Testis (tissue), 3 donors: ENCODE measurements around the gene SIPA1L3. TPM values are rescaled to one million over a fixed set of nuclear protein-coding genes. Genes with fewer than 3 reads are reported as not detected.

ENCODE experiments used
- DNase-seq: peaks from one replicate; pipeline ENCODE4 v3.0.0-alpha.2; 2019
- H3K27ac ChIP-seq, 2 donors: fragments of 200-600 bp; sonication (generic); one replicate each; pipeline ENCODE4 v1.5.1; 2019
- H3K27me3 ChIP-seq: fragments of 200-600 bp; sonication (generic); one replicate; pipeline ENCODE4 v1.5.1; 2019
- H3K36me3 ChIP-seq: fragments of 200-600 bp; sonication (generic); one replicate; pipeline ENCODE4 v1.5.1; 2017; ENCODE audit warnings: low read depth; ENCODE audit errors: missing control alignments
- H3K4me1 ChIP-seq: fragments of 200-600 bp; sonication (generic); one replicate; pipeline ENCODE4 v1.5.1; 2019
- H3K4me3 ChIP-seq, 2 donors: fragments of 200-600 bp; sonication (generic); one replicate each; pipeline ENCODE4 v1.5.1; 2017 to 2019
- H3K9me3 ChIP-seq: fragments of 200-600 bp; sonication (generic); one replicate; pipeline ENCODE4 v1.5.1; 2017
- POLR2A ChIP-seq: fragments of 450-650 bp; IDR thresholded peaks from one replicate; pipeline ENCODE4 v1.6.1; 2017; ENCODE audit warnings: antibody characterized with exemption, mild to moderate bottlenecking, moderate library complexity
- WGBS, 2 donors: methylation state at CpG; one replicate each; pipeline ENCODE4 v1.1.5; 2018; 5-methylcytosine and 5-hydroxymethylcytosine counted together
- intact Hi-C: fragments of 100-400 bp; cut with DNase I; formaldehyde crosslinking; loops from one replicate; pipeline ENCODE4 v1.15.1; 2023; ENCODE audit warnings: low total_unique reads
- polyA plus RNA-seq: library from polyadenylated mRNA; stranded (reverse); fragments of 350-450 nt; fragmentation: Illumina TruSeq; extraction: RNeasy Lipid Tissue Mini Kit (QIAGEN cat#74804); gene quantifications from one replicate; pipeline ENCODE4 v1.2.3, GENCODE V29; 2014; ENCODE audit warnings: low read depth, low replicate concordance; ENCODE audit not compliant: insufficient read depth
- total RNA-seq, 2 donors: library from RNA; depleted of rRNA; stranded (reverse); fragments of >200 nt; gene quantifications; one replicate each; pipeline ENCODE4 v1.2.3, GENCODE V29; 2016
- TF ChIP-seq, protein P1 (sequence below), 3 experiments: fragments of 450-650 bp in 2 of 3; fragments of 200-600 bp in 1 of 3; sonication (generic) in 1 of 3; IDR thresholded peaks; one replicate each; pipeline ENCODE4 v1.5.1; 2016 to 2019; ENCODE audit warnings: antibody characterized with exemption in 3 of 3, mild to moderate bottlenecking in 2 of 3, moderate library complexity in 1 of 3

Gene SIPA1L3
- total and polyA plus RNA-seq, 3 donors from 2014 or later = 21.1 to 47.6 (median 43.7) TPM

DNA sequence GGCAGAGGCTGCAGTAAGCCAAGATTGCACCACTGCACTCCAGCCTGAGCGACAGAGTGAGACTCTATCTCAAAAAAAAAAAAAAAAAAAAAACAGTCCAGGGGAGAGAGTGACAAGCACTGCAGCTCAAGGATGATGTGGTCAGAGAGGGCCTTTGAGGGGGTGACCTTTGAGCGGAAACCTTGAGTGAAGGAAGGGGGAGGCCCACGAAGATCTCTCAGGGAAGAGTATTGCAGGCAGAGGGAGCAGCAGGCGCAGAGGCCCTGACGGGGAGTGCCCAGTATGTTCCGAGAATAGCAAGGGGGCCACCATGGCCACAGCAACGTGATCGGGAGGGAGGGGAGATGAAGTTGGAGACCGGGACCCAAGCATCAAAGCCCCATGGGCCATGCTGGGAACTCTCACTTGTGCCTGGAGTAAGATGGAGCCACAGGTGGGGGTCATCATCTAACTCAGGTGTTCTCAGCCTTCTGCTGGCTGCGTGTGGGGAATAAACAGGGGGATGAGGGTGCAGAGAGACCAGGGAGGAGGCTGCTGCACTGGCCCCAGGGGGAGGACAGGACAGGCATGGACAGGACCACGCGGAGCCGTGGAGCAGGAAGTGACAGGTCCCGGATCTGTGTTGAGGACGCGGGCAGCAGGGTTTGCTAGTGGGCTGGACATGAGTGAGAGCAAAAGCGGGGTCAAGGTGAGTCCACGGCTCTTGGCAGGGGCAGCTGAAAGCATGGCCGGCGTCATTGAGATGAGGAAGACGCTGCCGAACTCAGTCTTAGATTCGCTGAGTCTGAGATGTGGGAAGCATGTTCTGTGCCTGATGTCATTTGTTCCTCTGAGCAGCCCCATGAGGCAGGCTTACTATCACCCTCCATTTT lies 256.6 kb downstream of the SIPA1L3 start:
- no peak for DNase-seq
- intact Hi-C loops = no loop called here
- Histone ChIP-seq H3K9me3 (no peaks in the 10 kb centered on the region), H3K27me3 (no peaks in the 10 kb centered on the region), H3K4me3 (no peak overlapping the region), H3K36me3 (no peaks in the 10 kb centered on the region), H3K27ac (no peak overlapping the region), H3K4me1 (no peaks in the 10 kb centered on the region)
- no peak for TF ChIP-seq POLR2A
- TF ChIP-seq, protein P1, sequence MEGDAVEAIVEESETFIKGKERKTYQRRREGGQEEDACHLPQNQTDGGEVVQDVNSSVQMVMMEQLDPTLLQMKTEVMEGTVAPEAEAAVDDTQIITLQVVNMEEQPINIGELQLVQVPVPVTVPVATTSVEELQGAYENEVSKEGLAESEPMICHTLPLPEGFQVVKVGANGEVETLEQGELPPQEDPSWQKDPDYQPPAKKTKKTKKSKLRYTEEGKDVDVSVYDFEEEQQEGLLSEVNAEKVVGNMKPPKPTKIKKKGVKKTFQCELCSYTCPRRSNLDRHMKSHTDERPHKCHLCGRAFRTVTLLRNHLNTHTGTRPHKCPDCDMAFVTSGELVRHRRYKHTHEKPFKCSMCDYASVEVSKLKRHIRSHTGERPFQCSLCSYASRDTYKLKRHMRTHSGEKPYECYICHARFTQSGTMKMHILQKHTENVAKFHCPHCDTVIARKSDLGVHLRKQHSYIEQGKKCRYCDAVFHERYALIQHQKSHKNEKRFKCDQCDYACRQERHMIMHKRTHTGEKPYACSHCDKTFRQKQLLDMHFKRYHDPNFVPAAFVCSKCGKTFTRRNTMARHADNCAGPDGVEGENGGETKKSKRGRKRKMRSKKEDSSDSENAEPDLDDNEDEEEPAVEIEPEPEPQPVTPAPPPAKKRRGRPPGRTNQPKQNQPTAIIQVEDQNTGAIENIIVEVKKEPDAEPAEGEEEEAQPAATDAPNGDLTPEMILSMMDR (IDR thresholded peaks at IDR 0.05) = no peak
- 85 to 92% methylated on average over 23 of the region's 23 CpGs for WGBS, 2 donors

DNA sequence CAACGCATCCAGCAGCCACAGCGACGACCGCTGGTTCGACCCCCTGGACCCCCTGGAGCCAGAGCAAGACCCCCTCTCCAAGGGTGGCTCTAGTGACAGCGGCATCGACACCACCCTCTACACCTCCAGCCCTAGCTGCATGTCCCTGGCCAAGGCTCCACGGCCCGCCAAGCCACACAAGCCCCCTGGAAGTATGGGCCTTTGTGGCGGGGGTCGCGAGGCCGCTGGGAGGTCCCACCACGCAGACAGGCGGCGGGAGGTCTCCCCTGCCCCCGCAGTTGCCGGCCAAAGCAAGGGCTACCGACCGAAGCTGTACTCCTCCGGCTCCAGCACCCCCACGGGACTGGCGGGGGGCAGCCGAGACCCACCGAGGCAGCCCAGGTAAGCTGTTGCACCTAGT lies 257.5 kb downstream of the SIPA1L3 start:
- Histone ChIP-seq H3K4me1 (no peaks in the 10 kb centered on the region), H3K9me3 (no peaks in the 10 kb centered on the region), H3K27ac (no peak overlapping the region), H3K4me3 (no peak overlapping the region), H3K36me3 (no peaks in the 10 kb centered on the region), H3K27me3 (no peaks in the 10 kb centered on the region)
- intact Hi-C loops = no loop called here
- DNase-seq = no peak
- TF ChIP-seq, protein P1 (IDR thresholded peaks at IDR 0.05) = no peak
- no peak for TF ChIP-seq POLR2A
- WGBS, 2 donors = 91 to 92% methylated on average over 22 to 25 of the region's 25 CpGs

DNA sequence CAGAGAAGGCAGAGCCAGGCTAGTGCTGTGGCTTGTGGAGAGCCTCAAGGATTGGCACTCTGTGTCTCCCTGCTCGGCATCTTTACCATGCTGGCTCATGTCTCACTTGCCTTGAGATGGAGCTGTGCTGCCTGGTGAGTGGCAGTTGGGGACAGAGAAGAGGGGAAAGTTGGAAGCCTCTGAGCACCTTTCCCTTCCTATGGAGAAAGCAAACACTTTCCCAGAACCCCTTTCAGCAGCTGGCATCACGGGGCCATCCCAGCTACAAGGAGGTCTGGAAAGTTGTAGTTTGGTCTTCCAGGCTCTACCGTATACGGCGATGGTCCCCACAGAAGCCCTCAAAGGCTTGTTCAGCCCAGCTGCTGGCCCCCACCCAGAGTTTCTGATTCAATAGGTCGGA lies 258.3 kb downstream of the SIPA1L3 start:
- WGBS, 2 donors = 95 to 98% methylated on average over 6 of the region's 6 CpGs
- Histone ChIP-seq H3K4me3 (no peak overlapping the region), H3K9me3 (no peaks in the 10 kb centered on the region), H3K27me3 (no peaks in the 10 kb centered on the region), H3K27ac (no peak overlapping the region), H3K4me1 (no peaks in the 10 kb centered on the region), H3K36me3 (no peaks in the 10 kb centered on the region)
- no peak for TF ChIP-seq POLR2A
- TF ChIP-seq, protein P1 (IDR thresholded peaks at IDR 0.05) = no peak
- DNase-seq = no peak
- intact Hi-C loops = no loop called here

DNA sequence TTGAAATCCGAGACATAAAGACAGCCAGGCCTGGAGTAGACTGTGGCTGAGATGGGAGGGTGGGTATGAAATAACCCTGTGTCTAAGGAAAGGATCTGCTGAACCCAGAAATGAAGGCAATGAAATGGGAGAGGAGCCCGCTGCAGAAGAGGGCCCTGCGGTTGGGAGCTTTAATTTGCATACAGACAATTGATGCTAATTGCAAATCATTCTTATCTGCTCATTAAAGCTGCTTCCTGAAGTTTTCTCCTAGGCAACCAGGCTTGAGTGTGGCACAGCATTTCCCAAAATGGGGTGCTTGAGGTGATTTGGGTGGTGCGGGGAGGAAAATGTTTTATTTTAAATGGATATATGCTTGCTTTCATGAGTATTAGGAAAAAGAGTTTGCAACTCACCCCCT lies 261.6 kb downstream of the SIPA1L3 start:
- TF ChIP-seq, protein P1 (IDR thresholded peaks at IDR 0.05) = no peak
- TF ChIP-seq POLR2A = no peak
- H3K9me3 ChIP-seq = no peaks in the 10 kb centered on the region
- intact Hi-C loops = no loop called here
- no peaks in the 10 kb centered on the region for H3K4me1 ChIP-seq
- H3K36me3 ChIP-seq = no peaks in the 10 kb centered on the region
- no peak for DNase-seq
- no peak overlapping the region for H3K4me3 ChIP-seq
- no peak overlapping the region for H3K27ac ChIP-seq
- 90 to 91% methylated on average over 4 of the region's 4 CpGs for WGBS, 2 donors
- no peaks in the 10 kb centered on the region for H3K27me3 ChIP-seq

DNA sequence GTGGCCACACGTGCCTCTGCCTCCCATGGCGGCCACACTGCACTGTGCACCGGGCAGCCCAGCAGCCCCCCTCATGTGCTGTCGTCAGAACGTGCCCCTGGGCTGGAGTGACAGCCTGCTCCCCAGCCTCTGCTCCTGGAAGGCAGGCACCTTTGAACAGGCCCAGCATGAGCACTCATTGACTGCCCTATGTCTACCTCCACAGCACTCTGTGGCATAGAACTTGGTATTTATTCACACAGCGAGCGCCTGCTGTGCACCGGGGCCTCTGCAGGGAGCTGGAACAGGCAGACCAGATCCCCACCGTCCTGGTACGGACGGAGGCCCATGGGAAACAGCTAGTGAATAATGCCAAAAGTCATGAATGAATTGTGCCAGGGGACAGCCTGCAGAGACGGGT lies 263.3 kb downstream of the SIPA1L3 start:
- no peak for DNase-seq
- no peaks in the 10 kb centered on the region for H3K9me3 ChIP-seq
- H3K36me3 ChIP-seq = no peaks in the 10 kb centered on the region
- 63 to 89% methylated on average over 8 to 10 of the region's 12 CpGs for WGBS, 2 donors
- H3K4me1 ChIP-seq = no peaks in the 10 kb centered on the region
- no peak for TF ChIP-seq POLR2A
- TF ChIP-seq, protein P1 (IDR thresholded peaks at IDR 0.05) = no peak
- no peaks in the 10 kb centered on the region for H3K27me3 ChIP-seq
- no peak overlapping the region for H3K4me3 ChIP-seq
- intact Hi-C loops = no loop called here
- no peak overlapping the region for H3K27ac ChIP-seq
